ENCODE data around the gene SYTL2. TPM values are rescaled to one million over a fixed set of nuclear protein-coding genes. Genes with fewer than 3 reads are reported as not detected.

The SYTL2 gene
- total RNA-seq, 1 donor from 2014 or later = 24.6 TPM

DNA sequence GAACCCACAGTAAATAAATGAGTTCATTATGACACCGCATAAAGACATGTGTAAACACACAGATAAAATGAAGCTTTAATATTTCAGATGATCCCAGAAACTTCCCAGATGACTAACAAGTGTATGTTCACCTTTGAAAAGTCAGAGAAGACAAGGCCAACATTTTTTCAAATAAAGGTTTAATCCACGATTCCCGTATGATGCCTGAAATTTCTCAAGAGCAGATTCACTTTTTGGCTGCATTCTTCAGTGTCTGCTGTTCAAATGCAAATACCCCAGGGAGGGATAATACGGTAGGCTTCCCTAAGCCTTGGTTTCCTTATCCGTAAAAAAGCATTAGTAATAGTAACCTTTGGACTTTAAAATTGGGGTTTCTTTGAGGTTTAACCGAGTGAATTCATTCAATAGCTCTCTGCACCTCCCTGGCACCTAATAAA is 62.5 kb downstream of the SYTL2 start:
- intact Hi-C loops (cut with DNase I) = no loop called here
- ATAC-seq (no peak), DNase-seq (ENCODE audit: low spot score) (no peak)

GRCh38 chr11:85746670-85747069 is 64.3 kb downstream of the SYTL2 start:
- ATAC-seq (no peak), DNase-seq (ENCODE audit: low spot score) (no peak)
- intact Hi-C loops (cut with DNase I) = no loop called here

DNA sequence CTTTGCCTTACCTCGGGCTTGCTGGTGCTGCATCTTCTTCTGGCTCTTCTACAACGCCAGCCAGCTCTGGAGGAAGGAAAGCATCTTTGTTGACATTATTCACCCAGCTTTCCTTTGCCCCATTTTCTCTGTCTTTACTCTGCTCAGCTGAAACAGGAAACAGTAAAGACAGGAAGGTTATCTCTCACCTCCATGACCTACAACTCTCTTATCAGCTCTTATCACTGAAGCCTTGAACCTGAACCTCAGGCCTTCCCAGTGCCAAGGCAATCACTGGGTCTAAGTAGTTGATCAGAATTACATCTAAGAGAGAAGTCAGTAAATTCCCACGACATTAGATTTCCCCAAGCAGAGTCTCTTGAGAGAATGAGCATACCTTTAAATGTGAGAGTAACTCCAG is 65.3 kb downstream of the SYTL2 start:
- DNase-seq (ENCODE audit: low spot score) (no peak), ATAC-seq (no peak)
- intact Hi-C loops (cut with DNase I) = no loop called here

DNA sequence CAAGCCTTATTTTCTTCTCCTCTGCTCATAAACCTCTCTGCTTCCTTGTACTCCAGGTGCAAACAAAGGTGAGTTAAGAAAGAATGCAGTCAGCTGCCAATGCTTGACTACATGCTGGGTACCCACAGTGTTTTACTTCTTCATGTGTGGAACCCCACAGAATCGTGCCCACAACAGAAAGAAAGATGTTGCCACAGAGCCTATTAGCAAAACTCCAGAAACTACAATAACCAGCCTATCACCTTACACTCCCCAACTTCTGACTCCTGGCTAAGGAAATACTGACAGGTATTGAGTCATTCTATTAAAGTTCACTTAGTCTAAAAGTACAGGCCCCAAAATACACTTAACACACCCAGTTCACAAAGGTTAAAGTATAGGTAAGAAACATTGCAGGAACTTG is 68.1 kb downstream of the SYTL2 start:
- DNase-seq (ENCODE audit: low spot score) (no peak), ATAC-seq (no peak)
- intact Hi-C loops (cut with DNase I) = no loop called here

GRCh38 chr11:85742348-85742747 is 68.6 kb downstream of the SYTL2 start:
- ATAC-seq = no peak
- intact Hi-C loops (cut with DNase I) = no loop called here
- no peak for DNase-seq (ENCODE audit: low spot score)

DNA sequence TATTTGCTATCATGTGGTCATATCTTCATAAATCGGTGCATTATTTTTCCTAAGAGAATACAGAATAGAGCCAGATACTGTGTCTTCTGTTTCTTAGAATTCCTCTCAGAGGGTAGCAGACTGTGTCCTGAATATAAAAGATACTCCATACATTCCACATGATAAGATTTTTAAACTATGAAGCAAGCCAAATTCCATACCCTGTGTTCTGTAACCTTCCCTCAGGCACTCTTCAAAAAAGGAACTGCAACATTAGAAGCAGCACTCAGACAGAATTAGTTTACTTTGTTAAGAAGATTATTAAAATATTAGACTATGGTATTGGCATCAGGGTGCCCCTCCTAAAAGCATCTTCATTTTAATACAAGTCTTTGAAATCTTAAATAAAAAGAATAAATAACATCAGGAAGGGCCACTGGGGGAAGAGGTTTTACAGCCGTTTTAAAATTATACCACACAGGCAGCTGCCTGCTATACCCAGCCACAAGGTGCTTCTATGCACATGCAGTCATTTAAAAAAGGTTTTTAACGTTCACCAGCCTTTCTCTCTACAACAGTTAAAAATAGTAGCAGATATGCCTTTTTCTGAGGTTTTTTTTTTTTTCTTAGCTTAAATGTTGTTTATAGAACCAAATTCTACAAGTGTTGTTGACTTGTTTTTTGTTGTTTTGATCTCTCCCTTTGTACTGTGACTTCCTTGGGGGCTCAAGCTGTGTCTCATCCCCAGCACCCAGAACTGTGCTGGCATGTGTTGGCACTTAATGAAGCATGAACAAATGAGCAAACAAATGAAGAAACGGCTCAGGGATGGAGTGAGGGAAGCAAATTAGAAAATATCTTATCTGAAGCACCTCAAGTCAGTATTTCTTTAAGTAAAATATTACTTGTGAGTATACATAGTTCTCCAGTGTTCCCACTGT is 70.2 kb downstream of the SYTL2 start:
- ATAC-seq = no peak

GRCh38 chr11:85737738-85738137 is 73.2 kb downstream of the SYTL2 start:
- DNase-seq (ENCODE audit: low spot score) = no peak
- intact Hi-C loops (cut with DNase I) = no loop called here
- ATAC-seq = no peak

More for the DNA sequence above, 70.2 kb downstream of the SYTL2 start:
- no peak for DNase-seq (ENCODE audit: low spot score)
- intact Hi-C loops (cut with DNase I) = no loop called here

GRCh38 chr11:85735876-85736460 is 75.0 kb downstream of the SYTL2 start:
- ATAC-seq (no peak), DNase-seq (ENCODE audit: low spot score) (no peak)
- intact Hi-C loops (cut with DNase I) = no loop called here

- no peak for DNase-seq (ENCODE audit: low spot score)
- ATAC-seq = no peak
- intact Hi-C loops (cut with DNase I) = no loop called here
Observed at GRCh38 chr11:85732965-85733364, 78.0 kb downstream of the SYTL2 start.

DNA sequence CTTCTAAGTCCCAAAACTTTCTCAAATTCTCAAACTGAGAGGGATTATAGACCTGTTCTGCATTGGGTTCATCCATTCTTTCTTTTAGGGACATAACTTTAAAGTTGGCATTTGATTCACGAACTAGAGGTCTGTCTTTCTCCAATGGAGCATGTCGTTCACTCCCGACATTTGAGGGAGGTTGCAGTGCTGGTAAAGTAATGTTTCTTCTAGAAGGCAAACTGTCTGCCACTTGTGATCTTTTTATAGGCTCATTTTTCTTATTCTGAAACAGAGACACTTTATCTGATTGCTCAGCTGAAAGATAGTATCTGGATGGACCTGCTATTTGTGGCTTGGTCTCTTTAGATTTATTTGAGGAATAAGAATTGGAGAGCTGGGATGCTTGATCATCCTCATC is 84.6 kb downstream of the SYTL2 start:
- intact Hi-C loops (cut with DNase I) = no loop called here
- DNase-seq (ENCODE audit: low spot score) = no peak
- ATAC-seq = no peak

GRCh38 chr11:85725510-85726258 is 85.3 kb downstream of the SYTL2 start:
- ATAC-seq = no peak
- intact Hi-C loops (cut with DNase I) = no loop called here

GRCh38 chr11:85724748-85725465 is 86.0 kb downstream of the SYTL2 start:
- ATAC-seq = peak; percentile 28
- intact Hi-C loops (cut with DNase I) = no loop called here

More at GRCh38 chr11:85725510-85726258, 85.3 kb downstream of the SYTL2 start:
- no peak for DNase-seq (ENCODE audit: low spot score)

DNA sequence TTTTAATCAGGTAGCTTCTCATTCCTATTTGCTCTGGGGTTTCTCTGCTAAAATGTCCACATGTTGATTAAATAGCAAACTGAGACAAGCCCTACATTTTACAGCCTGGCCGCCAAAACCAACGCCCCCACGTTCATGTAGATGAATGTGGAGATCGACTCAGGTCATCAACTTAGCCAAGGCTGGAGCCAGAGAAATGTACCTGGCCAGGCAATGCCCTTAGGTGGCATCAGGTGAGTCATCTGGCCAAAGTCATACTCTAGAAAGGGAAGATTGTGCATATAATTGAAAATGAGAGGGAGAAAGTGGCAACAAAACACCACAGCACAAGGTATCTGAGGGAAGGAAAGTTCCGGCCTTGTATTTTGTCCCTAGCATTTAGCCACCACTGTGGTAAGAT is 87.9 kb downstream of the SYTL2 start:
- intact Hi-C loops (cut with DNase I) = no loop called here
- DNase-seq (ENCODE audit: low spot score) (no peak), ATAC-seq (no peak)

More at GRCh38 chr11:85724748-85725465, 86.0 kb downstream of the SYTL2 start:
- no peak for DNase-seq (ENCODE audit: low spot score)

DNA sequence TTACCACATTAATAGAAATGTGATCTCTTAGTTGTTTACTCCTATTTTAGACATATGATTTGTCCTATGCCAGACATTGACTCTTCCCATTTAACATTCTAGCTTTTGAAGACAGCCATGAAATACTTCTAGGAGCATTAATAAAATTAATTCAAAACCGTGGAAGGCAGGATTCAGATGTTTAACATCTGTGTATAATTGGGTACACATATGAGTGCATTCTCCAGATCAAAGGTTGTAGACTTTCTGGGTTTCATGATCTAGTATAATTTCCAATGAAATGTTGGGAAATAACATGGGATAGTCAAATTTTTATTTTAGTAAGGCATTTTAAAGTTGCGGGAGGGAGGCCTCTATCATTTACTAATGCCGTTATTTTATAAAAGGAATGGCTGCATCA is 89.8 kb downstream of the SYTL2 start:
- ATAC-seq (no peak), DNase-seq (ENCODE audit: low spot score) (no peak)
- intact Hi-C loops (cut with DNase I) = no loop called here

- DNase-seq (ENCODE audit: low spot score) (peak; percentile 68), ATAC-seq (peak; percentile 97)
- intact Hi-C loops (cut with DNase I) = no loop called here
Observed at GRCh38 chr11:85718991-85719807, 91.7 kb downstream of the SYTL2 start.

GRCh38 chr11:85718126-85718943 is 92.6 kb downstream of the SYTL2 start:
- intact Hi-C loops (cut with DNase I) = no loop called here
- peak; percentile 9 for ATAC-seq
- DNase-seq (ENCODE audit: low spot score) = no peak

DNA sequence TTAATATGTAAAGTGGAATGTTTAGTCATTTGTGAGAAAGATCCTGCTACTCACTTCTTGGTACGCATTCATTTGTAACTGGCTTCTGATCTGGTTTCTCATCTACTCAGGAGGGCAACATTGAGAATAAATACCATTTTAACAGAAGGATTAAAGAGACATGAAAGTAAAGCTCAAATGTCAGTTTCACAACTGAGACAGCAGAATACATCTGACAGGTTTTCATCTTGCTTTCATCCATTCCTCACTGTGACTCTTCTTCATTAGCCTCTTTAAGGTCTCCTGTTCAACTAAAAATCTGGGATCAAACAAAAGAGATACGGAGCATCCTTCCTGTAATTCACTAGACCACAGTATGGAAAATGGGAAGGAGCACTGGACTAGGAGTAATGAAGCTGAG is 93.5 kb downstream of the SYTL2 start:
- intact Hi-C loops (cut with DNase I) = no loop called here
- ATAC-seq = no peak
- no peak for DNase-seq (ENCODE audit: low spot score)
